SK-N-MC (cell line): ENCODE results near the gene SERPINE2.

ENCODE experiments used
- DNase-seq: peaks from one replicate; pipeline ENCODE4 v3.0.0-alpha.2; 2011; ENCODE audit warnings: low read depth, low spot score
- H3K27ac ChIP-seq: fragments of 200-600 bp; sonication (generic); 2 replicates; pipeline ENCODE4 v1.5.1; 2016; ENCODE audit warnings: mixed run types
- H3K36me3 ChIP-seq: fragments of 200-600 bp; sonication (generic); 2 replicates; pipeline ENCODE4 v1.6.1; 2017; ENCODE audit warnings: antibody characterized with exemption, low read length, mixed read lengths; ENCODE audit not compliant: insufficient read depth
- H3K4me3 ChIP-seq: fragments of 200-600 bp; sonication (generic); 2 replicates; pipeline ENCODE4 v1.5.1; 2016
- H3K9ac ChIP-seq: fragments of 200-600 bp; sonication (generic); 2 replicates; pipeline ENCODE4 v1.8.0; 2017; ENCODE audit warnings: mixed run types, mixed read lengths; ENCODE audit not compliant: insufficient read length
- H3K9me3 ChIP-seq: fragments of 200-600 bp; sonication (generic); 2 replicates; pipeline ENCODE4 v1.6.1; 2017; ENCODE audit warnings: low read depth, mild to moderate bottlenecking, antibody characterized with exemption, low read length, moderate library complexity, mixed read lengths
- EZH2 ChIP-seq: fragments of 200-600 bp; sonication (generic); IDR thresholded peaks from one replicate; pipeline ENCODE4 v1.6.1; 2017; ENCODE audit warnings: antibody characterized with exemption
- FOXP2 ChIP-seq: optimal IDR thresholded peaks from 2 replicates; pipeline ENCODE3; 2011; ENCODE audit warnings: mild to moderate bottlenecking, moderate library complexity; ENCODE audit not compliant: insufficient read depth; ENCODE audit errors: extremely low read length, control extremely low read depth
- POLR2AphosphoS5 ChIP-seq: IDR thresholded peaks from 2 replicates; pipeline ENCODE4 v1.6.1; 2012; ENCODE audit warnings: mild to moderate bottlenecking, low read depth, low read length, borderline replicate concordance

Gene SERPINE2

GRCh38 chr2:224059178-224059577 is 20.1 kb upstream of the SERPINE2 start:
- no peak overlapping the region for H3K9ac ChIP-seq

GRCh38 chr2:224058048-224058775 is 19.1 kb upstream of the SERPINE2 start:
- H3K27ac ChIP-seq, result no peak overlapping the region
- no peak overlapping the region for H3K4me3 ChIP-seq
- TF ChIP-seq FOXP2 (no peak), POLR2AphosphoS5 (no peak)
- H3K36me3 ChIP-seq, result no peaks in the 10 kb centered on the region
- DNase-seq, result no peak
- H3K9ac ChIP-seq, result no peak overlapping the region
- no peaks in the 10 kb centered on the region for H3K9me3 ChIP-seq

More at GRCh38 chr2:224059178-224059577, 20.1 kb upstream of the SERPINE2 start:
- no peaks in the 10 kb centered on the region for H3K36me3 ChIP-seq
- DNase-seq, result no peak
- H3K27ac ChIP-seq, result no peak overlapping the region
- H3K9me3 ChIP-seq, result no peaks in the 10 kb centered on the region
- TF ChIP-seq POLR2AphosphoS5, result no peak
- TF ChIP-seq EZH2, result no peak
- no peak for TF ChIP-seq FOXP2
- H3K4me3 ChIP-seq, result no peak overlapping the region

GRCh38 chr2:224056889-224057288 is 17.8 kb upstream of the SERPINE2 start:
- Histone ChIP-seq H3K27ac (no peak overlapping the region), H3K4me3 (no peak overlapping the region), H3K36me3 (no peaks in the 10 kb centered on the region), H3K9ac (no peak overlapping the region), H3K9me3 (no peaks in the 10 kb centered on the region)
- TF ChIP-seq FOXP2, result no peak
- TF ChIP-seq POLR2AphosphoS5, result no peak
- TF ChIP-seq EZH2, result no peak
- no peak for DNase-seq

GRCh38 chr2:224055101-224055500 is 16.0 kb upstream of the SERPINE2 start:
- no peak for DNase-seq
- Histone ChIP-seq H3K9me3 (no peaks in the 10 kb centered on the region), H3K36me3 (no peaks in the 10 kb centered on the region), H3K9ac (no peak overlapping the region), H3K27ac (no peak overlapping the region), H3K4me3 (no peak overlapping the region)
- TF ChIP-seq EZH2 (no peak), POLR2AphosphoS5 (no peak)

- Histone ChIP-seq H3K36me3 (no peaks in the 10 kb centered on the region), H3K4me3 (no peak overlapping the region), H3K9me3 (no peaks in the 10 kb centered on the region), H3K27ac (no peak overlapping the region), H3K9ac (no peak overlapping the region)
- DNase-seq, result no peak
- TF ChIP-seq FOXP2, result no peak
- no peak for TF ChIP-seq POLR2AphosphoS5
- no peak for TF ChIP-seq EZH2
Measured at GRCh38 chr2:224046752-224047151, 7.7 kb upstream of the SERPINE2 start.

- no peaks in the 10 kb centered on the region for H3K36me3 ChIP-seq
- no peak overlapping the region for H3K4me3 ChIP-seq
- no peak overlapping the region for H3K9ac ChIP-seq
- no peaks in the 10 kb centered on the region for H3K9me3 ChIP-seq
- no peak overlapping the region for H3K27ac ChIP-seq
- DNase-seq, result no peak
- TF ChIP-seq POLR2AphosphoS5 (no peak), EZH2 (no peak), FOXP2 (no peak)
Measured at GRCh38 chr2:224042191-224042696, 3.2 kb upstream of the SERPINE2 start.

- H3K9ac ChIP-seq, result no peak overlapping the region
- H3K9me3 ChIP-seq, result no peaks in the 10 kb centered on the region
- TF ChIP-seq FOXP2 (no peak), EZH2 (no peak), POLR2AphosphoS5 (no peak)
- H3K27ac ChIP-seq, result no peak overlapping the region
- no peak overlapping the region for H3K4me3 ChIP-seq
- H3K36me3 ChIP-seq, result no peaks in the 10 kb centered on the region
- DNase-seq, result no peak
Measured at GRCh38 chr2:224041554-224041953, 2.5 kb upstream of the SERPINE2 start.

- Histone ChIP-seq H3K27ac (no peak overlapping the region), H3K4me3 (no peak overlapping the region), H3K9ac (no peak overlapping the region), H3K9me3 (no peaks in the 10 kb centered on the region), H3K36me3 (no peaks in the 10 kb centered on the region)
- no peak for DNase-seq
- TF ChIP-seq FOXP2, result no peak
- no peak for TF ChIP-seq POLR2AphosphoS5
- no peak for TF ChIP-seq EZH2
Measured at GRCh38 chr2:224040753-224041152, 1.7 kb upstream of the SERPINE2 start.
